ENCODE measurements around the gene LGMN. TPM values are rescaled to one million over a fixed set of nuclear protein-coding genes. Genes with fewer than 3 reads are reported as not detected.

Gene LGMN
- total and polyA plus RNA-seq, 2 experiments from 2014 or later: 205 to 243 TPM

DNA sequence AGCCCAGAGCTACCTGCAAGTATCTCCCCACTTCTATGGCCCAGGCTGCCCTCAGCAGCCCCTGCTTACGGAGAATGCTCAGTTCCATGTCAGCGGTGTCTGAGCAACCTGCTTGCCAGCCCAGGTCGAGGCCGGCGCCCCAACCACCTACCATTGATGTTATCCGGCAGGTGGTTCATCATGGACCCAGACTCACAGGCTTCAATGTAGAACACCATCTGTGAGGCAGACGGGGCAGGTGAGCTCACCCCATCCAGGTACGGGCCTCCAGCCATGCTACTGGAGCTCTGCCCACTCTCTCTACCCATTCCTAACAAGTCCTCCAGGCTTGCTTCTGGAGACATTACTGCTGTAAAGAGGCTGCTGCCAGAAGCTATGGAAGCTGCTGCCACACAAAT lies 35.8 kb downstream of the LGMN start:
- TF ChIP-seq, protein P1, sequence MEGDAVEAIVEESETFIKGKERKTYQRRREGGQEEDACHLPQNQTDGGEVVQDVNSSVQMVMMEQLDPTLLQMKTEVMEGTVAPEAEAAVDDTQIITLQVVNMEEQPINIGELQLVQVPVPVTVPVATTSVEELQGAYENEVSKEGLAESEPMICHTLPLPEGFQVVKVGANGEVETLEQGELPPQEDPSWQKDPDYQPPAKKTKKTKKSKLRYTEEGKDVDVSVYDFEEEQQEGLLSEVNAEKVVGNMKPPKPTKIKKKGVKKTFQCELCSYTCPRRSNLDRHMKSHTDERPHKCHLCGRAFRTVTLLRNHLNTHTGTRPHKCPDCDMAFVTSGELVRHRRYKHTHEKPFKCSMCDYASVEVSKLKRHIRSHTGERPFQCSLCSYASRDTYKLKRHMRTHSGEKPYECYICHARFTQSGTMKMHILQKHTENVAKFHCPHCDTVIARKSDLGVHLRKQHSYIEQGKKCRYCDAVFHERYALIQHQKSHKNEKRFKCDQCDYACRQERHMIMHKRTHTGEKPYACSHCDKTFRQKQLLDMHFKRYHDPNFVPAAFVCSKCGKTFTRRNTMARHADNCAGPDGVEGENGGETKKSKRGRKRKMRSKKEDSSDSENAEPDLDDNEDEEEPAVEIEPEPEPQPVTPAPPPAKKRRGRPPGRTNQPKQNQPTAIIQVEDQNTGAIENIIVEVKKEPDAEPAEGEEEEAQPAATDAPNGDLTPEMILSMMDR (IDR thresholded peaks at IDR 0.05; ENCODE audit: low read depth, low read length): no peak
- Histone ChIP-seq H3K27ac (no peak overlapping the region), H3K36me3 (peaks cover 25% of the 10 kb centered on the region), H3K4me3 (no peak overlapping the region), H3K27me3 (no peaks in the 10 kb centered on the region), H3K4me1 (ENCODE audit: low read depth) (no peaks in the 10 kb centered on the region), H3K9me3 (ENCODE audit: low read depth) (no peaks in the 10 kb centered on the region)
- no peak for DNase-seq (ENCODE audit: low read depth in 1 of 2, low spot score in 1 of 2)

DNA sequence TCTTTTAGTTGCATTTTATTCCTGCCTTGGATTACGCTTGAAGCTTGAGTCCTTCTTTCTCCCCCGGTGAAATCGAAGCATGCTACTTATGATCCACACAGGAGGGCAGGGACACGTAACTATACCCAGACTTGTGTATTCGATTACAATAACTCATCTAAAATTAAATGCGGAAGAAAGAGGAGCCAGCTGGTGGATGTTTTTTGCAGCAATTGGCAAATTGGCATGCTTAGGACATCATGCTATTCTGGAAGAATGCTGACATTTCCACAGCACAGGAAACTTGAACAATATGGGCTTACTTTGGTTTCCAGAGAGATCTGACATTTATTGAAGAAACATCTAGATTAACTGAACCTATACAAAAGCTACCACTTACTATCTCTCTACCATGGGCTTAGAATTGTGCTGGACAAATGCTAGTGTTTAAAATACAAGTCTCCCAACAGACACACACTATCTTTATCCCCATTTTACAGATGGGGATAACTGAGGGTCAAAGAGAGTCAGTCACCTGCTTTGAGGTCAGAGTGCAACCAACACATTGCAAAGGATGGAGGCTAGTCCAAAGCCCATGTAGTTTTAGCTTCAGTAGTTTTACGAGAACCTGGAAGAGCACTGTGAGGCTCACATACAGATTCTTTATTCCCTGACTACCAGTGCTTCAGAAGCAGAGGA lies 36.3 kb downstream of the LGMN start:
- H3K4me1 ChIP-seq (ENCODE audit: low read depth): no peaks in the 10 kb centered on the region
- no peak for DNase-seq (ENCODE audit: low read depth in 1 of 2, low spot score in 1 of 2)
- no peaks in the 10 kb centered on the region for H3K27me3 ChIP-seq
- H3K4me3 ChIP-seq: no peak overlapping the region
- H3K27ac ChIP-seq: no peak overlapping the region
- H3K36me3 ChIP-seq: peaks cover 25% of the 10 kb centered on the region
- H3K9me3 ChIP-seq (ENCODE audit: low read depth): no peaks in the 10 kb centered on the region
- TF ChIP-seq, protein P1 (IDR thresholded peaks at IDR 0.05; ENCODE audit: low read depth, low read length): no peak

GRCh38 chr14:92710001-92710341 lies 38.5 kb downstream of the LGMN start:
- H3K36me3 ChIP-seq: peaks cover 32% of the 10 kb centered on the region
- H3K27ac ChIP-seq: no peak overlapping the region
- no peaks in the 10 kb centered on the region for H3K4me1 ChIP-seq (ENCODE audit: low read depth)
- no peak for DNase-seq (ENCODE audit: low read depth in 1 of 2, low spot score in 1 of 2)
- no peaks in the 10 kb centered on the region for H3K9me3 ChIP-seq (ENCODE audit: low read depth)
- TF ChIP-seq, protein P1 (IDR thresholded peaks at IDR 0.05; ENCODE audit: low read depth, low read length): no peak
- no peak overlapping the region for H3K4me3 ChIP-seq
- H3K27me3 ChIP-seq: no peaks in the 10 kb centered on the region

GRCh38 chr14:92709340-92710000 lies 39.0 kb downstream of the LGMN start:
- H3K4me3 ChIP-seq: no peak overlapping the region
- H3K27ac ChIP-seq: no peak overlapping the region
- TF ChIP-seq, protein P1 (IDR thresholded peaks at IDR 0.05; ENCODE audit: low read depth, low read length): no peak
- H3K36me3 ChIP-seq: peaks cover 33% of the 10 kb centered on the region
- H3K4me1 ChIP-seq (ENCODE audit: low read depth): no peaks in the 10 kb centered on the region
- H3K9me3 ChIP-seq (ENCODE audit: low read depth): no peaks in the 10 kb centered on the region
- H3K27me3 ChIP-seq: no peaks in the 10 kb centered on the region
- DNase-seq (ENCODE audit: low read depth in 1 of 2, low spot score in 1 of 2): no peak

DNA sequence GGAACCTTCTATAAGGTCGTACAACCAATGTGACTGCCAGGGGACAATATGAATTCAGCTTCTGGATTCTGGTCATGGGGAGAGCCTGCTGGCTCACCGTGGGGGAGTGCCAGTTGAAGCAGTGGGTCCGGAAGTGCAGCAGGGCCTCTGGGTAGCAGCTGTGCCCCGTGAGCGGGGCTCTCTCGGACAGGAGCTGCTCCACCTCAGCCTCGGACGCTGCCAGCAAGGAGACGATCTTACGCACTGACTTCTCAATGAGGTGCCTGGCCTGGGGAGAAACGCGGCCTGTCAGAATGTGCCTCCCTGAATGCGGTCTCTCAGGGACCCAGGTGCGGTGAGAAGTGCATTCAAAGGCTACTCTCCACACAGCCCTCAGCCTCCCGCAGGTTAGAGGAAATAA lies 42.0 kb downstream of the LGMN start:
- no peak for DNase-seq (ENCODE audit: low read depth in 1 of 2, low spot score in 1 of 2)

More for the DNA sequence above, 42.0 kb downstream of the LGMN start:
- Histone ChIP-seq H3K9me3 (ENCODE audit: low read depth) (no peaks in the 10 kb centered on the region), H3K27ac (no peak overlapping the region), H3K36me3 (peaks cover 35% of the 10 kb centered on the region), H3K4me1 (ENCODE audit: low read depth) (no peaks in the 10 kb centered on the region), H3K27me3 (no peaks in the 10 kb centered on the region), H3K4me3 (no peak overlapping the region)
- TF ChIP-seq, protein P1 (IDR thresholded peaks at IDR 0.05; ENCODE audit: low read depth, low read length): no peak
